ENCODE results near the gene USH2A.

USH2A gene, protein sequence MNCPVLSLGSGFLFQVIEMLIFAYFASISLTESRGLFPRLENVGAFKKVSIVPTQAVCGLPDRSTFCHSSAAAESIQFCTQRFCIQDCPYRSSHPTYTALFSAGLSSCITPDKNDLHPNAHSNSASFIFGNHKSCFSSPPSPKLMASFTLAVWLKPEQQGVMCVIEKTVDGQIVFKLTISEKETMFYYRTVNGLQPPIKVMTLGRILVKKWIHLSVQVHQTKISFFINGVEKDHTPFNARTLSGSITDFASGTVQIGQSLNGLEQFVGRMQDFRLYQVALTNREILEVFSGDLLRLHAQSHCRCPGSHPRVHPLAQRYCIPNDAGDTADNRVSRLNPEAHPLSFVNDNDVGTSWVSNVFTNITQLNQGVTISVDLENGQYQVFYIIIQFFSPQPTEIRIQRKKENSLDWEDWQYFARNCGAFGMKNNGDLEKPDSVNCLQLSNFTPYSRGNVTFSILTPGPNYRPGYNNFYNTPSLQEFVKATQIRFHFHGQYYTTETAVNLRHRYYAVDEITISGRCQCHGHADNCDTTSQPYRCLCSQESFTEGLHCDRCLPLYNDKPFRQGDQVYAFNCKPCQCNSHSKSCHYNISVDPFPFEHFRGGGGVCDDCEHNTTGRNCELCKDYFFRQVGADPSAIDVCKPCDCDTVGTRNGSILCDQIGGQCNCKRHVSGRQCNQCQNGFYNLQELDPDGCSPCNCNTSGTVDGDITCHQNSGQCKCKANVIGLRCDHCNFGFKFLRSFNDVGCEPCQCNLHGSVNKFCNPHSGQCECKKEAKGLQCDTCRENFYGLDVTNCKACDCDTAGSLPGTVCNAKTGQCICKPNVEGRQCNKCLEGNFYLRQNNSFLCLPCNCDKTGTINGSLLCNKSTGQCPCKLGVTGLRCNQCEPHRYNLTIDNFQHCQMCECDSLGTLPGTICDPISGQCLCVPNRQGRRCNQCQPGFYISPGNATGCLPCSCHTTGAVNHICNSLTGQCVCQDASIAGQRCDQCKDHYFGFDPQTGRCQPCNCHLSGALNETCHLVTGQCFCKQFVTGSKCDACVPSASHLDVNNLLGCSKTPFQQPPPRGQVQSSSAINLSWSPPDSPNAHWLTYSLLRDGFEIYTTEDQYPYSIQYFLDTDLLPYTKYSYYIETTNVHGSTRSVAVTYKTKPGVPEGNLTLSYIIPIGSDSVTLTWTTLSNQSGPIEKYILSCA (N-terminal part only)

GRCh38 chr1:216422821-216423520, at the start of gene USH2A:
Gene USH2A (minus strand): TSS chr1:216423448. CDS start chr1:216422336, 1,112 bp downstream.
- DNase-seq: no peak

- DNase-seq: no peak
Measured at GRCh38 chr1:216466162-216466801, 43.0 kb upstream of the USH2A start.

- no peak for DNase-seq
Measured at GRCh38 chr1:216464489-216464888, 41.2 kb upstream of the USH2A start.

- DNase-seq: no peak
Measured at GRCh38 chr1:216462066-216462775, 39.0 kb upstream of the USH2A start.

DNA sequence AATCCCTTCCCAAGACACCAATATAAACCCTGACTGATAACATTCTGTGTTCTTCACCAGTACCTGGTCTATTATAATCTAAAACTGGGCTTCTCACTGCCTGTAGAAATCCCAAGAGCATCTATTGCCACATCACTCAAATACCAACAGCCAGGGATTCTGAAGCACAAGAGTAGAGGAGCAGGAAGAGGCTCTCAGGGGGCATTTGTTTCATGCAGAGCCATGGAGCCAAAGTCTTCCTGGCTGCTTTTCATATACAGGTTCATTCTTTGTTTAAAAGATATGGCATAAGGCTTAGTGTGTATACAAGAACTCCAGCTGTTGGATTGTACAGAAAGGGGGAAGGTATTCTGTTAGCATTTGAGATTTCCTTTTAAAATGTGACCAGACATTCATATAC, 38.2 kb upstream of the USH2A start:
- DNase-seq: no peak

DNA sequence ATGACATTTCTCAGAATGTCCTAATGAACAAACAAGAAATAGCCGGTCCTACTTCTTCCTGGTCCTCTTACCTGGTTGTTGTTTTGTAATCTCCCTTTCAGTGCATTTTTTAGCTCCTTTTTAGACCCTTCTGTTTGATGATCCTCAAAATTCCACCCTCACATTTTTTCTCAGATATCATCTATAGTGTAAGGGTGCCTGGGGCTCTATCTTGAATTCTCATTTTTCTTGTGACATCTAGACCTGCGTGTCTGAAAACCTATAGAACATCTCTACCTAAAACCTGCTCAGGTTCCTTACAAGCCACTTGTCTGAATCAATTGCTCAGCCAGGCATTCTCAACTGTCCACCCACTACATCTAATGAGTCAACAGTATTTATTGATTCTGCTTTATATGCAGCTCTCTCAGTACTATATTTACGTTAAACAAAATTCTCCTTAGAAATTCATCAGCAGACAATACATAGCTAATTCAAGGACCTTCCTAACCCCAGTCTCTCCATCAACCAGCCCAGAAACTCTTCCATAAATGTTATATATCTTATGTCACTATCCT, 36.5 kb upstream of the USH2A start:
- no peak for DNase-seq

DNA sequence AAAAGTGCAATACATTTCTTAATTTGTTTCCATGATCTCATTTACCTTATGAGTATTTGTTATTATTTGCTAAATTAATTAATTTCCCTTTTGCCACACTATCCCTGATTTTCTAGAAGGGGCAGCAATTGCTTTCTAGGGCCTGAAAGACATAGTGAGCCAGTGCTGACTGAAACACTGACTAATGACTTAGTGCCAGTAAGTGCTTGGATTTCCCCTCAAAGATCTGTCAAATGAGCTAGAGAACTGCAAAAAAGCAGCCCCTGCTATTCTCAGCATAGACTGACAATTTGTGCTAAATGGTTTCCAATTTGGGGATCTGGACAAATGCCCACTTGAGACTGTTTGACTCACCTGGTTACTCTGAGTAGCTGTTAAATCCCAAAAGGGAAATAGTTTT, 35.6 kb upstream of the USH2A start:
- DNase-seq: no peak

GRCh38 chr1:216457356-216457755, 34.1 kb upstream of the USH2A start:
- DNase-seq: no peak

- DNase-seq: no peak
Measured at GRCh38 chr1:216456682-216457081, 33.4 kb upstream of the USH2A start.

DNA sequence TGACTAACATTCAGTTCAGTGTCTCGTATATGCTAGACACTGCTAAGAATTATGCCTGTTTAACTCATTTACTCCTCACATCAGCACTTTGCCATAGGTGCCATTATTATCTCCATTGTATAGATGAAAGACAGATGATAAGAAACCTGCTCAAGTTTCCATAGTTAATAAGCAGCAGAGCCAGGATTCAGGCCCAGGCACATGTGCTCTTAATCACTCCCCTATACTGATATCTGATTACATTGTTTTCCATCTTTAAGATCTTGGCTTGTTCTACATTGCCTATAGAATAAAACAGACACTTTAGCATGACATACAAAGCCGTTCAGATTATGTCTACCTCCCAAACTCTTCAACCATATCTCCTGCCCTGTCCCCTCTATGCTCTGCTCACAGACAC, 30.5 kb upstream of the USH2A start:
- DNase-seq: no peak

- no peak for DNase-seq
Measured at GRCh38 chr1:216450227-216450626, 27.0 kb upstream of the USH2A start.

DNA sequence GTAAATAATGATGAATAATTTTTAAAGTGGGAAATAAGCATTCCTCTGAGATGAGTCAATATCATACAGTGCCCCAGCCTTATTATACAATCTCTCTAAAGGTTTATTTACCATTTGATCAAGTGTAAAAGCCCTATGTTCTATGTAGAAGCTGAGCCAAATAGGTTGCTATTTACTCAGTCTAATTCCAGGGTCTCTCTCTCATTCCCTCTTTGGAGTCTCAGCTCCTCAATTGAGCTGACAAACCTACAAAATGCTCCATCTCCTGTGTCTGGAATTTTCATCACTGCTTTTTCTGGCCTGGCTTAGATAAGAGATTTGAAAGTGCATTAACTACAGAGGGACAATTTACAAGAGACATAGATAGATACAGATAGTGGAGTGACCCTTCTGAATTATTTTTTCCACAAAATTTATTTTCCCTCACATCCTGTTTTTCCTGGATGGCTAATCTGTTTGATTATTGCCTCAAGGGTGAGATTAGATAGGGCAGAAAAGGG, 24.8 kb upstream of the USH2A start:
- no peak for DNase-seq

GRCh38 chr1:216437603-216438002, 14.4 kb upstream of the USH2A start:
- DNase-seq: no peak

GRCh38 chr1:216434232-216434631, 11.0 kb upstream of the USH2A start:
- DNase-seq: no peak

- no peak for DNase-seq
Measured at GRCh38 chr1:216433175-216433574, 9.9 kb upstream of the USH2A start.

GRCh38 chr1:216430744-216431143, 7.5 kb upstream of the USH2A start:
- DNase-seq: no peak

GRCh38 chr1:216425577-216425976, 2.3 kb upstream of the USH2A start:
- no peak for DNase-seq

- no peak for DNase-seq
Measured at GRCh38 chr1:216420746-216421145, 2.5 kb downstream of the USH2A start.

- DNase-seq: no peak
Measured at GRCh38 chr1:216420263-216420662, 3.0 kb downstream of the USH2A start.

DNA sequence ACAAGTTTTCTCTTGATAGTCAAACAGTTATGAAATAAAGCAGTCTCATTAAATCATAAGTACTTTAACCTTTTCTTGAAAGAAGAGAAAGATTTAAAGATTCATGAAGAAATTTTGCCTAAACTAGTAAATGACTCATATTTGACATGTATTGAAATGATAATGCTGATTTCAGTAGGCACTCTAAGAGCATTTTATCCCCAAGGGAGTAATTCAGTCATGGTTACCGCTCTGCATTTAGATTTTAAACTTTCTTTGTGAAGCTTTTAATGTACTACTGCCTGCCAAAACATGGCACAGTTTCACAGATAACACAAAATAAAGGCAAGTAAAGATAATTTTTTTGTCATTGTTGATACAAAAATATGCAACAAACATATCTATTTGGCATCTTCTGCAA, 6.8 kb downstream of the USH2A start:
- no peak for DNase-seq

DNA sequence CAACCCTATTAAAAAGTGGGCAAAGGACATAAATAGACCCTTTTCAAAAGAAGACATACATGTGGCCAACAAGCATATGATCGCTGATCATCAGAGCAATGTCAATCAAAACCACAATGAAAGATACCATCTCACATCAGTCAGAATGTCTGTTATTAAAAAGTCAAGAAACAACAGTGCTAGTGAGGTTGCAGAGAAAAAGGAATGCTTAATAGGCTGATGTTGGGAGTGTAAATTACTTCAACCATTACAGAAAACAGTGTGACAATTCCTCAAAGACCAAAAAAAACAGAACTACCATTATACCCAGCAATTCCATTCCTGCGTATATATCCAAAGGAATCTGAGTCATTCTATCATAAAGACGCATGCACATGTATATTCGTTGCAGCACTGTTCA, 13.2 kb downstream of the USH2A start:
- no peak for DNase-seq

All from NCI-H526 treated with DMSO at 0.1 percent for 48 hours (cell line).